Cardiac fibroblast (primary cell): ENCODE data around the gene PCDHGB3.

Experiments used
- DNase-seq, 2 donors: peaks; one replicate each; pipeline versions ENCODE4 v3.0.0 to v3.0.0-alpha.2; 2010; ENCODE audit warnings: low read depth in 2 of 2
- H3K4me3 ChIP-seq, 2 donors: replicated peaks in 1 of 2; 1 replicate in 1 of 2; 2 replicates in 1 of 2; pipeline ENCODE4 v1.5.1; 2011; ENCODE audit warnings: low read depth in 2 of 2, low read length in 2 of 2, mild to moderate bottlenecking in 2 of 2, moderate library complexity in 1 of 2
- CTCF ChIP-seq: IDR thresholded peaks from one replicate; pipeline ENCODE4 v1.5.1; 2011; ENCODE audit warnings: low read depth, mild to moderate bottlenecking, low read length, inconsistent platforms

PCDHGB3 gene

GRCh38 chr5:141359790-141360426 lies 10.1 kb upstream of the PCDHGB3 start, which contains the start of gene PCDHGB2:
PCDHGB2 (plus strand) TSS chr5:141359994; CDS start chr5:141360136, 142 bp downstream.
- H3K4me3 ChIP-seq, result peak within 1 kb of the TSS; percentile 9 to 43
- TF ChIP-seq CTCF, result peak; percentile 35
- peak; percentile 47 to 70 for DNase-seq

GRCh38 chr5:141360685-141361084 lies 9.4 kb upstream of the PCDHGB3 start:
- TF ChIP-seq CTCF, result no peak
- H3K4me3 ChIP-seq, result no peak overlapping the region
- no peak for DNase-seq

- no peak for TF ChIP-seq CTCF
- no peak overlapping the region for H3K4me3 ChIP-seq
- no peak for DNase-seq
These were observed 7.3 kb upstream of the PCDHGB3 start for GRCh38 chr5:141362719-141363118.

GRCh38 chr5:141363952-141364660 lies 5.9 kb upstream of the PCDHGB3 start, which contains the start of gene PCDHGA5:
PCDHGA5 (plus strand) TSS chr5:141364162; CDS start chr5:141364331, 169 bp downstream.
- peak within 1 kb of the TSS; percentile 9 to 24 for H3K4me3 ChIP-seq
- peak; percentile 22 to 38 for DNase-seq
- no peak for TF ChIP-seq CTCF

- DNase-seq, result no peak
- no peak for TF ChIP-seq CTCF
- H3K4me3 ChIP-seq, result no peak overlapping the region
These were observed 3.8 kb upstream of the PCDHGB3 start for GRCh38 chr5:141366016-141366896.

- no peak overlapping the region for H3K4me3 ChIP-seq
- no peak for DNase-seq
- TF ChIP-seq CTCF, result no peak
These were observed 1.8 kb downstream of the PCDHGB3 start for GRCh38 chr5:141371572-141372475.
